ENCODE results near the gene CR1L.
"Not testable (repeated sequence)": the region's sequence is repeated elsewhere in the genome, so short reads cannot be mapped to it uniquely, and the experiment has no call there.

Gene CR1L

DNA sequence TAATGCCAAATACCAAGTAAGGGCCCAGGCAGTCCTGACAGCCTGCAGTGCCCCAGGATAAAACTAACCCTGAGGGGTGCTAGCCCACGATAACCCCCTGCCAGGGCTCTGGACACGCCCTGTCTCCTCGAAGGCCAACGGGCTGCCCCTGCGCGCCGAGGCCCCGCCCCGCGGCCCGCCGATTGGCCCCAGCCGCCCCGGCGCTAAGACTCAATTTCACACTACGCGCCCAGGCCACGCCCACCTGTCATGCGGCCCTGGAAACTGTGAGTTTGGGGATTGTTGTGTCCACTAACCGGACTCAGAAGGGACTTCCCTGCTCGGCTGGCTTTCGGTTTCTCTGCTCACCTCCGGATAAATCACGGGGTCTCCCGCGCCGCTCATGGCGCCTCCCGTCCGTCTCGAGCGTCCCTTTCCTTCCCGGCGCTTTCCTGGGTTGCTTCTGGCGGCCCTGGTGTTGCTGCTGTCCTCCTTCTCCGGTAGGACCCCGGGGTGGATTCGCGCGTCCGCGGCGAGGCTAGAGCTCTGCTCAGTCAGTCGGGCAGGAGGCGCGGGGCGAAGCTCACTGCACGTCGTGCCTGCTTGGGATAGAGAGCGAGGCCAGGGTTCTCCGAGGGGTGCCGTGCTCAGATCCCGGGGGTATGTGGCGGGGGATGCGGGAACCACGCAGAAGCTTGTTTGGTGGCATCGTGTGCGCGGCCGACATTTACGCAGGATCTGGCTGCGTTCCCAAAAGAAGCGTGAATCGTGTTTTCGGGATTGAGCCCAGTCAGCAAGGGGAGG is at the start of gene CR1L:
TSS of gene CR1L (plus strand) at position 282 of the 783 bp plus-strand sequence. CDS start at position 383, 101 bp downstream.
- DNase-seq, result peak; percentile 89

DNA sequence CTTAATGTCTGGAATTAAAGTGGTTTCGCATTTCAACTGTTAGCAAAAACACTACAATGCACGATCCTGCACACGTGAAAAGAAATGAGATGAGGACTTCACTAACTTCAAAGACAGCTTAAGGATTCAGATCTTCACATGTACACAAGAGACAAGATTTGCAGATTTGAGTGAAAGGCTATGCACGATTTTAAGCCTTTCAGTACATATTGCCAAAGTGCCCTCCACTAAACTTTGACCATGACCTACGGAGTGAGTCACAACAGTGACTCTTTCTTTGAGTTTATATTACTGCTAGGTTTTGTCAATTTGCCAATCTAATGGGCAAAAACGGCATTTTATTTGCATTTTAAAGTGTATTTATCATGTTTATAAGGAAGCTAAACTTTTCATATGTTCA is 41.2 kb upstream of the CR1L start:
- DNase-seq, result no peak

- DNase-seq, result no peak
These were observed 39.2 kb upstream of the CR1L start for GRCh38 chr1:207605444-207606361.

DNA sequence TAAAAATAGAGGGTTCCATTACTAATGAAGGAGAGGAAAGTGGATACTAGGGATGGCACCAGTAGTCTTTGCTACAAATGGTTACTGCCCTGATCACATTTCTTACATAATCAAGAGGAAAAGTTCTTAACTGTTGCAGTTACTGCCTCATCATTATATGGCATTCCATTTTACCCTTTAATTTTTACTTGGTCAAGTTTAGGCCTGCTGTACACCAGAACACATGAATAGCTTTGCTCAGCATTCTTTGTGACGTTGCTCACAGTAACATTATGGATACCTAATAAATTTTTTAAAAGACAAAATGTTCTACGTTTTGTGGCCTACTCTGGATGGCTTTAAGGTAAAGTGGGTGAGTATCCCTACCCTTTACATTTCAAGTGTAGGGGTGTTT is 38.6 kb upstream of the CR1L start:
- DNase-seq, result no peak

DNA sequence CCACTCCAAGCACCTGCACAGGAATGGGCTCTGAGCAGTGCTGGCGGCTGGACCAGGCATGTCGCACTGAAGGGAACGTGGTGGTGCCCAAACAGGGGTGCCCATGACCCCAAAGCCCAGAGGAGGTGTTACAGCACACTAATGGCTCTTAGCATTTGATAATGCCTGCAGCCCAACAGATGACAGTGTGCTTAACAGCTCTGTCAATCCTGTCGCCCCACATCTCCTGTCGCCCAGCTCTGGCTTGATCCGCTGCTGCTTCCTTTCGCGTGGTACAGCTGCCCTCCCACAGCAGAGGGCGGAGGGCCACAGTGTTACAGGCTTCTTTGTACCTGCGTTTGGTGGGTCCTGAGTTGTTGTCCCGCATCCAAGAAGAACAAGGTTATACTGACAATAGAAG is 32.2 kb upstream of the CR1L start:
- no peak for DNase-seq

DNA sequence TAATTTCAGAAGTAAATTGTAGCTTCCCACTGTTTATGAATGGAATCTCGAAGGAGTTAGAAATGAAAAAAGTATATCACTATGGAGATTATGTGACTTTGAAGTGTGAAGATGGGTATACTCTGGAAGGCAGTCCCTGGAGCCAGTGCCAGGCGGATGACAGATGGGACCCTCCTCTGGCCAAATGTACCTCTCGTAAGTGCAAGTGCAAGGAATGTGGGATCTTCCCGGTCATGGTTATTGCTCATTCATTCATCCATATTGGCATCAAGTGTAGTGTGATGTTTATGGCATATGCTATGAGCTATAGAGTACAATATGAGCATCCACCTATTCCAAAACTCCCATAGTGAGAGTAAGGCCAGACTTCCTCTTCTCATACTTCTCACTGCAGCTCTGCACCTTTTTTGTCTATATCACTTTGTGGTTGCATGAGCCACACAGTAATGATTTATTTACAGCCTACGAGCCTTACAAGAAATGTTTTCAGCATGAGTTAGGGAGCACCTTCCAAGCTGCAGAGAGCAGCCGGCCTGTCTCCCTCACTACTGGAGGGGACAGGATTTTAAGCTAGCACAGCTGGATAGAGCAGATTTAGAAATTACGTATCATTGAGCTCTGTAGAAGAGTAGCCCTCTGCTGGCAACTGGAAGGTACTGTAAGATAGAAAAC is 24.9 kb upstream of the CR1L start:
- DNase-seq, result peak; percentile 86

DNA sequence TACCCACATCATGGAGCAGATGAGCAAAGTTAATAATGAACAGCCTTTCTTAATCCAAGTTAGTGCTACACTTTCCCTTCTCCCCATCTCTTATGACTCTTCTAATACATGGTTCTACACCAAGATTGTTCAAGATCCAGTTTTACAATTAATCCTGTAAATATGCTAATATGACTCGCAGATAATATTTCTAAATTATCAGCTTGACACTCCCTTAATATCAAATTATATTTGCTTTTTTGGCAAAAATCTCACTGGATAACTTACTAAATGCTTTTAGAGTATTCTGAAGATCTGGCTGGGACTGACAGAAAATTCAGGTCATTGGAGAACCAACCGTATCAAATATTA is 24.4 kb upstream of the CR1L start:
- DNase-seq, result no peak

- not testable (repeated sequence) for DNase-seq
These were observed 19.3 kb upstream of the CR1L start for GRCh38 chr1:207625504-207626071.

DNA sequence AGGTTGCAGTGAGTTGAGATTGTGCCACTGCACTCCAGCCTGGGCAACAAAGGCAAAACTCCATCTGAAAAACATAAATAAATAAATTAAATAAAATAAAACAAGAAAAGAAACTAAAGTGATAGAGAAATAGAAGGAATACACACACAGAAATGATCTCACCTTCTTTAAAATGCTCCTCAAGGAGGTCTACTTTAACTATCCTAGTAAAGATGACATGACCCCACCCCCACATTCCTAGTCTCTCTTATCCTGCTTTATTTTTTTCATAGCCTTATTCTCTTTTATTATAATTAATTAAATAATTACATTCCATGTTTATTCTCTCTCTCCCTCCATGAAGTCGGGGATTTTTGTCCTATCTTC is 18.0 kb upstream of the CR1L start:
- DNase-seq, result no peak

- no peak for DNase-seq
These were observed 17.4 kb upstream of the CR1L start for GRCh38 chr1:207627496-207627895.

- no peak for DNase-seq
These were observed 16.2 kb upstream of the CR1L start for GRCh38 chr1:207628776-207629175.

DNA sequence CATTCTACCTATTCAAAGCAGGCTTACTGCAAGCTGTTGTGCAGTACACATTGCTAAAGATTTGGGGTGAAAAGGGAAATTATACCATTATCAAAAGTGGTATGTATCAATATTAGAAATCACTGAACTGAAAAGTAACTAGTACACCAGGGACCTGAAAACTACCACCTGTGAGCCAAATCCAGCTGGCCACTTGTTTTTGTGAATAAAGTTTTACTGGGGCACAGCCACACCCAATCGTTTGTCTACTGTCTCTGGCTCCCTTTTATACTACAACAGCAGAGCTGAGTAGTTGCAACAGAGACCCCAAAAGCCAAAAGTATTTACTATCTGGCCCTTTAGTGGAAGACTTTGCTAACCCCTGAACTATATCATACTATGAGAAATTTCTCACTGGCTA is 13.8 kb upstream of the CR1L start:
- no peak for DNase-seq

DNA sequence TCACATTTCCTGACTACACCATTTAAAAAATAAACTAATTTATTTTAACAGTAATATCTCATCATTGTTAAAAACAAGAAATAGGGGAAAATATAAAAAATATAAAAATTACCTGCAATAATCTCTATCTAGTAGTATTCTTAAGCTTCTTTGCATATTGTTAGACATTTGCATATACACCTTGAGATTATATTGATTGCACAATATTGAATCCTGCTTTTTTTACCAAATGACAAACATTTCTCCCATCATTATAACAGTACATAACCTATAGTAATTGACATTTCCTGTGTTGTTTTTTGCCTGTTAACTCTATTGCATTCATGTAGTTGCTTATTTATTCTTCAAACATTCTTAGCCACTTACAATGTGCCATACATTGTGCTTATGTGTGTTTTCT is 11.7 kb upstream of the CR1L start:
- DNase-seq, result no peak

DNA sequence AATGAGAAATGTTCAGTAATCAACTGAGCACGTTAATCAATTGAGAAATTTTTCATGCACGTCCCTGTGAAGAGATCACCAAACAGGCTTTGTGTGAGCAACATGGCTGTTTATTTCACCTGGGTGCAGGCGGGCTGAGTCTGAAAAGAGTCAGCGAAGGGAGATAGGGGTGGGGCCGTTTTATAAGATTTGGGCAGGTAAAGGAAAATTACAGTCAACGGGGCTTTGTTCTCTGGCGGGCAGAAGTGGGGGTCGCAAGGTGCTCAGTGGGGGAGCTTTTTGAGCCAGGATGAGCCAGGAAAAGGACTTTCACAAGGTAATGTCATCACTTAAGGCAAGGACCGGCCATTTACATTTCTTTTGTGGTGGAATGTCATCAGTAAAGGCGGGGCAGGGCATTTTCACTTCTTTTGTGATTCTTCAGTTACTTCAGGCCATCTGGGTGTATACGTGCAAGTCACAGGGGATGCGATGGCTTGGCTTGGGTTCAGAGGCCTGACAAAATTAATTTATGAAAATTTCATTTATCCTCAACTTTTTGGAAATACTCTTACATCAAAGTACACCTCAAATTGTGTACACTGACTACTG is 11.1 kb upstream of the CR1L start:
- DNase-seq, result not testable (repeated sequence)

DNA sequence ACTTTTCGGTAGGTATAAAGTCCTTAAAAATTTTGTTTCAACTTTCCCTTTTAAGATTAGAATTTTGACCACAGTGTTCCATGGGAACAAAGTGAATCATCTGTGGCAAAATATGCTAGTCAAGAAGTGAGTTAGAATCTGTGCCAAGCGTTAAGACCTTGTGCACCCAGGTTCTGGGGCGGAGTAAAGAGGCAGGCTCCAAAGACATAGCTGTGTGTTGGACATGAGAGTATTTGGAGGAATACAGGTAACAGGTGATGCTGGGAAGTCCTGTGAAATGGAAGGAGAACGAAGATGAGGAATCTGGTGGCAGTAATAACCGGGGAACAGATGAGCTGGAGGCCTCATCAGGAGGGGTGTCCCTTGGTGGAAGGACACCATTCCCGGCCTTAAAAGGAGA is 10.6 kb upstream of the CR1L start:
- not testable (repeated sequence) for DNase-seq

GRCh38 chr1:207635569-207636186 is 9.3 kb upstream of the CR1L start:
- DNase-seq, result peak; percentile 73

- DNase-seq, result not testable (repeated sequence)
These were observed 6.3 kb upstream of the CR1L start for GRCh38 chr1:207638487-207639145.

- DNase-seq, result not testable (repeated sequence)
These were observed 5.6 kb upstream of the CR1L start for GRCh38 chr1:207639362-207639761.

DNA sequence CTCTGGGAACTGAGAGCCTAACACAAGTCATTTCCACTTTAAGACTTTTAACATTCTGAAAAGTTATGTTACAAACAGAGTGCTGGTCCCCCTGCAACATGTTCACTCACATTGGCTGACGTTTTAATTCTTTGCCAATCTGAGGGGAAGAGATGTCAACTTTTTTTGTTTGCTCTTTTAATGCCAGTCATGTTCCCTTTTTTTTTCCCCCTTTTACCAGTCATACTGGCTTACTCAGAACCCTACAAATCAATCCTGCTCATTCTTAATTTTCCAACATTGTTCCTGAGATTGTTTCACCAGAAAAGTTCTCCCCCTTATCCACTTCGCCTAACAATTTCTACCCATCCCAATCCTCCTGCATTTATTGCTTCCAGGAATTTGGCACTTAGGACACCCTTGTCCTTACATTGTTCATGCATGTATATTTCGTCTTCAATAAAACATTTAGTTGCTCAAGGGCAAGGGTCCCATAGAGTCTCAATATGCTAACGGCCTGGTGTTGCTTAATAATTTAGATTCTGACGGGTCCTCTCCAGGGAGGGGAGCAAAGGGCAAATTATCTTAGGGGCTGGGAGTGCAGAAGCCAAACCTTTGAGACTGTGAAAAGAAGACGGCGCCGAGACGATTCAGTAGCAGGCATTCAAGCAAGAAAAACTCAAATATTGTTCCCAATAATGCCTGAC is 624 bp upstream of the CR1L start:
- DNase-seq, result no peak

- DNase-seq, result no peak
These were observed 725 bp downstream of the CR1L start for GRCh38 chr1:207645635-207646081.

DNA sequence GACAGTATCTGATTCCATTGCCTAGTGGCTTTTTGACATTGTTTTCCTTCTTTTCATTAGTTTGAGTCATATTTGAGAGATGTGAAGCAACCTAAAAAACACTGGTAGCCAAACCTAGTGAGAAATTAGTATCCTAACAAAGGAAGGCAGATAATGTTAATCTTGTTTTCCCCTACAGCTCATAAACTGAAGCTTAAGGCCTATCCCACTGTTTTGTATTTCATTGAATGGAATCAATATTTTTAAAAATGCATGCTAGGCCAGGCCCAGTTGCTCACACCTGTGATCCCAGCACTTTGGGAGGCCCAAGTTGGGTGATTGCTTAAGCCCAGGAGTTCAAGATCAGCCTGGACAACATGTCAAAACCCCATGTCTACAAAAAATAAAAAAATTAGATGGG is 1.2 kb downstream of the CR1L start:
- no peak for DNase-seq

All from hematopoietic multipotent progenitor cell treated with erythropoietin and hydrocortisone succinate and interleukin-3 and kit ligand, for 4 days (in vitro differentiated cells).